Breast epithelium (tissue), 3 donors: Measurements from ENCODE around the gene C2orf49.

Source experiments
- POLR2A ChIP-seq: fragments of 450-650 bp; IDR thresholded peaks from one replicate; pipeline ENCODE4 v1.6.1; 2016; ENCODE audit warnings: antibody characterized with exemption, mild to moderate bottlenecking, moderate library complexity
- POLR2AphosphoS5 ChIP-seq, 3 donors: sonication (generic); formaldehyde crosslinking; IDR thresholded peaks; one replicate each; pipeline ENCODE4 v1.6.1; 2017; ENCODE audit warnings: antibody characterized with exemption in 3 of 3
- TF ChIP-seq, protein P1 (sequence below), 3 donors: fragments of 450-650 bp; IDR thresholded peaks; one replicate each; pipeline ENCODE4 v1.5.1; 2016 to 2017; ENCODE audit warnings: antibody characterized with exemption in 3 of 3, mild to moderate bottlenecking in 3 of 3, moderate library complexity in 3 of 3

DNA sequence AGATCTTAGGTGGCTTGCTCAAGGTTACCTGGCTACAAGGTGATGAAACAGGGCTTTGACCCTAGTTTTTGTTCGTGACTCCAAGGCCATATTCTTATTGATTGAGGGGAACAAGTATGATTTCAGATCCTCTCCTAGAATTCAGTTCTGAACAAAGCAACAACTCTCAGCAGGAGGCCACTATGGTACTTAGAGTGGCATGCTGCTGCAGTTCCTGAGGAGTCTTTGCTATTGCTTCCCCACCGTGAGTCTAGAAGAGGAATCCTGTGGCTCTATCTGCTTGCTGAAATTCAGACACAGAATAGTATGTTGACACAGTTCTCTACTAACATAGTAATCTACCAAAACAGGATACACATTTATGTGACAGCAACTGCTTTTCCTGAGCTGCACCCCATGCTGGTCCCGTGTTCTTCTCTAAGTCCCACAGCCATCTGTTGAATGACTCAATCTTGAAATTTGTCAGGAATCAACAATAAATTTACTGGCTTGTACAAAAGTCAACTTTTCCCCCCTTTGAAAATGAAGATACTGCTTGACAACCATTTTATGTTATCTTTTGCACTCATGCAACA is 11.9 kb upstream of the C2orf49 start:
- TF ChIP-seq POLR2A (no peak), POLR2AphosphoS5 (IDR thresholded peaks at IDR 0.05) (no peak)
- TF ChIP-seq, protein P1, sequence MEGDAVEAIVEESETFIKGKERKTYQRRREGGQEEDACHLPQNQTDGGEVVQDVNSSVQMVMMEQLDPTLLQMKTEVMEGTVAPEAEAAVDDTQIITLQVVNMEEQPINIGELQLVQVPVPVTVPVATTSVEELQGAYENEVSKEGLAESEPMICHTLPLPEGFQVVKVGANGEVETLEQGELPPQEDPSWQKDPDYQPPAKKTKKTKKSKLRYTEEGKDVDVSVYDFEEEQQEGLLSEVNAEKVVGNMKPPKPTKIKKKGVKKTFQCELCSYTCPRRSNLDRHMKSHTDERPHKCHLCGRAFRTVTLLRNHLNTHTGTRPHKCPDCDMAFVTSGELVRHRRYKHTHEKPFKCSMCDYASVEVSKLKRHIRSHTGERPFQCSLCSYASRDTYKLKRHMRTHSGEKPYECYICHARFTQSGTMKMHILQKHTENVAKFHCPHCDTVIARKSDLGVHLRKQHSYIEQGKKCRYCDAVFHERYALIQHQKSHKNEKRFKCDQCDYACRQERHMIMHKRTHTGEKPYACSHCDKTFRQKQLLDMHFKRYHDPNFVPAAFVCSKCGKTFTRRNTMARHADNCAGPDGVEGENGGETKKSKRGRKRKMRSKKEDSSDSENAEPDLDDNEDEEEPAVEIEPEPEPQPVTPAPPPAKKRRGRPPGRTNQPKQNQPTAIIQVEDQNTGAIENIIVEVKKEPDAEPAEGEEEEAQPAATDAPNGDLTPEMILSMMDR (IDR thresholded peaks at IDR 0.05): no peak
